GM19328 (cell line): ENCODE data around the gene MKRN3.

Source experiments
- ATAC-seq: cut with Tn5 transposase; IDR thresholded peaks from one replicate; pipeline ENCODE4 v1.9.1; 2021; ENCODE audit warnings: mild to moderate bottlenecking, moderate library complexity; ENCODE audit not compliant: unreplicated experiment

The MKRN3 gene

GRCh38 chr15:23565395-23566070 lies at the start of gene MKRN3:
MKRN3 (plus strand) TSS chr15:23565674; CDS start chr15:23565783, 109 bp downstream.
- ATAC-seq: no peak

- no peak for ATAC-seq
These were observed 48.6 kb upstream of the MKRN3 start for GRCh38 chr15:23516866-23517265.

GRCh38 chr15:23518104-23518503 lies 47.4 kb upstream of the MKRN3 start:
- ATAC-seq: no peak

- ATAC-seq: no peak
These were observed 40.7 kb upstream of the MKRN3 start for GRCh38 chr15:23524816-23525215.

GRCh38 chr15:23529891-23530290 lies 35.6 kb upstream of the MKRN3 start:
- ATAC-seq: no peak

GRCh38 chr15:23532024-23532423 lies 33.5 kb upstream of the MKRN3 start:
- no peak for ATAC-seq

- ATAC-seq: no peak
These were observed 28.8 kb upstream of the MKRN3 start for GRCh38 chr15:23536659-23537058.

- no peak for ATAC-seq
These were observed 26.8 kb upstream of the MKRN3 start for GRCh38 chr15:23538648-23539047.

GRCh38 chr15:23539892-23540291 lies 25.6 kb upstream of the MKRN3 start:
- ATAC-seq: no peak

GRCh38 chr15:23546158-23546557 lies 19.3 kb upstream of the MKRN3 start:
- no peak for ATAC-seq

- no peak for ATAC-seq
These were observed 17.4 kb upstream of the MKRN3 start for GRCh38 chr15:23548071-23548470.

GRCh38 chr15:23561914-23562313 lies 3.6 kb upstream of the MKRN3 start:
- ATAC-seq: no peak

- ATAC-seq: no peak
These were observed 566 bp upstream of the MKRN3 start for GRCh38 chr15:23564821-23565394.

- ATAC-seq: no peak
These were observed 639 bp downstream of the MKRN3 start for GRCh38 chr15:23566071-23566554.

- ATAC-seq: no peak
These were observed 1.2 kb downstream of the MKRN3 start for GRCh38 chr15:23566651-23567050.

- ATAC-seq: no peak
These were observed 2.4 kb downstream of the MKRN3 start for GRCh38 chr15:23567921-23568320.

- no peak for ATAC-seq
These were observed 3.9 kb downstream of the MKRN3 start for GRCh38 chr15:23569151-23569925.

- no peak for ATAC-seq
These were observed 5.0 kb downstream of the MKRN3 start for GRCh38 chr15:23570486-23570885.

- ATAC-seq: no peak
These were observed 7.4 kb downstream of the MKRN3 start for GRCh38 chr15:23572844-23573243.

GRCh38 chr15:23574742-23575141 lies 9.3 kb downstream of the MKRN3 start:
- no peak for ATAC-seq

- ATAC-seq: no peak
These were observed 10.6 kb downstream of the MKRN3 start for GRCh38 chr15:23576061-23576460.
